Stimulated activated naive CD8-positive, alpha-beta T cell treated with anti-CD3 and anti-CD28 coated beads, Interleukin-15, amount 100 ng/mL, for 72 hours (primary cell): ENCODE data around the gene PCDH1.
"Not testable (repeated sequence)": the region's sequence is repeated elsewhere in the genome, so short reads cannot be mapped to it uniquely, and the experiment has no call there.

ENCODE experiments used
- ATAC-seq: fragments of 150-1000 bp; cut with Tn5 transposase; 2 replicates; pipeline ENCODE4 v1.10.0; 2021; ENCODE audit warnings: mild to moderate bottlenecking, moderate library complexity
- DNase-seq, 2 donors: peaks; one replicate each; pipeline ENCODE4 v3.0.0; 2021 to 2022
- H3K27ac Mint-ChIP-seq, 2 donors: one replicate each; pipeline ENCODE4 v1.8.0; 2022; ENCODE audit warnings: mild to moderate bottlenecking in 2 of 2, mixed read lengths in 2 of 2, moderate library complexity in 2 of 2
- H3K27me3 Mint-ChIP-seq: one replicate; pipeline ENCODE4 v1.8.0; 2022; ENCODE audit warnings: mixed read lengths
- H3K4me1 Mint-ChIP-seq: one replicate; pipeline ENCODE4 v1.8.0; 2022; ENCODE audit warnings: mild to moderate bottlenecking, mixed read lengths
- H3K4me3 Mint-ChIP-seq, 2 donors: one replicate each; pipeline ENCODE4 v1.8.0; 2022; ENCODE audit warnings: mild to moderate bottlenecking in 2 of 2, mixed read lengths in 2 of 2, moderate library complexity in 1 of 2
- H3K9me3 Mint-ChIP-seq, 2 donors: one replicate each; pipeline ENCODE4 v1.8.0; 2022; ENCODE audit warnings: mixed read lengths in 2 of 2

Gene PCDH1

GRCh38 chr5:141908796-141909195 lies 30.6 kb upstream of the PCDH1 start:
- Mint-ChIP-seq H3K4me3 (no peak overlapping the region), H3K9me3 (no peaks in the 10 kb centered on the region), H3K27me3 (peaks cover 22% of the 10 kb centered on the region), H3K4me1 (peaks cover 8% of the 10 kb centered on the region), H3K27ac (no peak overlapping the region)
- DNase-seq (no peak), ATAC-seq (no peak)

GRCh38 chr5:141906972-141907371 lies 28.8 kb upstream of the PCDH1 start:
- DNase-seq, result no peak
- no peak overlapping the region for H3K27ac Mint-ChIP-seq

GRCh38 chr5:141906517-141906916 lies 28.3 kb upstream of the PCDH1 start:
- no peaks in the 10 kb centered on the region for H3K9me3 Mint-ChIP-seq
- no peak for DNase-seq
- no peak overlapping the region for H3K4me3 Mint-ChIP-seq
- H3K27ac Mint-ChIP-seq, result peak overlapping the region in 1 of 2 donors; percentile 10
- no peak for ATAC-seq
- peaks cover 28% of the 10 kb centered on the region for H3K27me3 Mint-ChIP-seq
- H3K4me1 Mint-ChIP-seq, result no peaks in the 10 kb centered on the region

More at GRCh38 chr5:141906972-141907371, 28.8 kb upstream of the PCDH1 start:
- peaks cover 24% of the 10 kb centered on the region for H3K27me3 Mint-ChIP-seq
- no peaks in the 10 kb centered on the region for H3K4me1 Mint-ChIP-seq
- no peak overlapping the region for H3K4me3 Mint-ChIP-seq
- H3K9me3 Mint-ChIP-seq, result no peaks in the 10 kb centered on the region
- no peak for ATAC-seq

GRCh38 chr5:141904551-141904950 lies 26.3 kb upstream of the PCDH1 start:
- no peak overlapping the region for H3K27ac Mint-ChIP-seq
- no peaks in the 10 kb centered on the region for H3K4me1 Mint-ChIP-seq

GRCh38 chr5:141903261-141903660 lies 25.1 kb upstream of the PCDH1 start:
- H3K4me1 Mint-ChIP-seq, result no peaks in the 10 kb centered on the region
- H3K27ac Mint-ChIP-seq, result peak overlapping the region in 1 of 2 donors; percentile 49
- ATAC-seq (no peak), DNase-seq (no peak)
- peaks cover 29% of the 10 kb centered on the region for H3K27me3 Mint-ChIP-seq
- no peaks in the 10 kb centered on the region for H3K9me3 Mint-ChIP-seq
- H3K4me3 Mint-ChIP-seq, result no peak overlapping the region

More at GRCh38 chr5:141904551-141904950, 26.3 kb upstream of the PCDH1 start:
- Mint-ChIP-seq H3K9me3 (no peaks in the 10 kb centered on the region), H3K4me3 (no peak overlapping the region), H3K27me3 (peaks cover 29% of the 10 kb centered on the region)
- ATAC-seq (no peak), DNase-seq (no peak)

DNA sequence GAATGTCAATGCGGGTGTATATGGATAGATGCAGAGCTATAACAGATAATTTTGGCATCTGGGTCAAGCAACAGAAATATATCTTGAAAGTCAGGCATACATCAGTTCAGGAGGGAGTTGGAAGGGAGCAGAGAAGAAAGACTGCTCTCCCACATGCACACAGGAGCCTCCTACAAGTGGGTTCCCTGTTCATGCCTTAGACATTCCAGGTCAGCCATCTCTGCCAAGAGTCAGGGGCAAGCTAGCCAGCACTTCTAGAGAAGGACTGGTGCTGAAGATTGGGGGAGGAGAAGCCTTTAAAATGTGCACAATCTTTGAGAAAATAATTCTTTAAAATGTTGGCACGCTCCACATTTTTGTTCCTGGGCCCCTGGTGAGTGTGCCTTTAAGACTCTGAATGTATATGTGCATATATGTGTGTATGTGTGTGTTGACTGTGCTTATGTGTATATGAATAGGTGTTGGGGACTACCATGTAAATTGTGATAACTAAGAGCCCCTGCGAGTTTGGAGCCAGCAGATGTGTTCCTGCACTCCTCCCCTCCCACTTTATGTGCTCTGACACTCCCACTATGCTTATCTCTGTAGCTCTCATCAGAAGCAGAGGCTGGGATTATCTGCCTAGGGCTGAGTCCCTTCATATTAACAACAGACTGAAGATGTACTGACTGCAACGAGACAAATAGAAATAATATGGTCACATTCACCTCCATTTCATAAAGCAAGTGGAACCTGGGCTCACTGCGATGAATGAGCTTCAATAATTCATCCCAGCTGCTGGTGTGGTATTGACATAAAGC lies 24.0 kb upstream of the PCDH1 start:
- ATAC-seq (no peak), DNase-seq (no peak)
- H3K9me3 Mint-ChIP-seq, result no peaks in the 10 kb centered on the region
- no peak overlapping the region for H3K4me3 Mint-ChIP-seq
- no peaks in the 10 kb centered on the region for H3K4me1 Mint-ChIP-seq
- no peak overlapping the region for H3K27ac Mint-ChIP-seq
- H3K27me3 Mint-ChIP-seq, result peaks cover 29% of the 10 kb centered on the region

- Mint-ChIP-seq H3K27ac (no peak overlapping the region), H3K4me1 (no peaks in the 10 kb centered on the region), H3K9me3 (no peaks in the 10 kb centered on the region), H3K27me3 (peaks cover 21% of the 10 kb centered on the region), H3K4me3 (no peak overlapping the region)
- DNase-seq (no peak), ATAC-seq (no peak)
These were observed 20.3 kb upstream of the PCDH1 start for GRCh38 chr5:141898448-141899049.

GRCh38 chr5:141897425-141897824 lies 19.2 kb upstream of the PCDH1 start:
- no peaks in the 10 kb centered on the region for H3K9me3 Mint-ChIP-seq
- DNase-seq, result no peak

DNA sequence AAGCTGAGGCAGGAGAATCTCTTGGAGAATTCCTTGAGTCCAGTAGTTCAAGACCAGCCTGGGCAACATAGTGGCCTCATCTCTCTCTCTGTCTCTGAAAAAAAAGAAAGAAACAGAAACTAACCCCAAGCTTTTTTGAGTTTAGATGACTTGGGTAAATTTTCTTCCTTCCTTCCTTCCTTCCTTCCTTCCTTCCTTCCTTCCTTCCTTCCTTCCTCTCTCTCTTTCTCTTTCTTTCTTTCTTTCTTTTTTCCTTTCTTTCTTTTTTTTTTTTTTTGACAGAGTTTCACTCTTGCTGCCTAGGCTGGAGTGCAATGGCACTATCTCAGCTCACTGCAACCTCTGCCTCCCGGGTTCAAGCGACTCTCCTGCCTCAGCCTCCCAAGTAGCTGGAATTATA lies 12.2 kb upstream of the PCDH1 start:
- DNase-seq, result not testable (repeated sequence)

More at GRCh38 chr5:141897425-141897824, 19.2 kb upstream of the PCDH1 start:
- Mint-ChIP-seq H3K27me3 (peaks cover 10% of the 10 kb centered on the region), H3K4me3 (no peak overlapping the region), H3K4me1 (no peaks in the 10 kb centered on the region), H3K27ac (no peak overlapping the region)
- no peak for ATAC-seq

GRCh38 chr5:141889282-141889871 lies 11.2 kb upstream of the PCDH1 start:
- Mint-ChIP-seq H3K4me1 (no peaks in the 10 kb centered on the region), H3K4me3 (no peak overlapping the region), H3K27me3 (peaks cover 30% of the 10 kb centered on the region), H3K27ac (peak overlapping the region in 1 of 2 donors; percentile 14), H3K9me3 (no peaks in the 10 kb centered on the region)
- ATAC-seq (no peak), DNase-seq (no peak)

More for the DNA sequence above, 12.2 kb upstream of the PCDH1 start:
- not testable (repeated sequence) for H3K27ac Mint-ChIP-seq, H3K9me3 Mint-ChIP-seq, H3K4me3 Mint-ChIP-seq, ATAC-seq, H3K4me1 Mint-ChIP-seq
- H3K27me3 Mint-ChIP-seq, result peaks cover 19% of the 10 kb centered on the region

DNA sequence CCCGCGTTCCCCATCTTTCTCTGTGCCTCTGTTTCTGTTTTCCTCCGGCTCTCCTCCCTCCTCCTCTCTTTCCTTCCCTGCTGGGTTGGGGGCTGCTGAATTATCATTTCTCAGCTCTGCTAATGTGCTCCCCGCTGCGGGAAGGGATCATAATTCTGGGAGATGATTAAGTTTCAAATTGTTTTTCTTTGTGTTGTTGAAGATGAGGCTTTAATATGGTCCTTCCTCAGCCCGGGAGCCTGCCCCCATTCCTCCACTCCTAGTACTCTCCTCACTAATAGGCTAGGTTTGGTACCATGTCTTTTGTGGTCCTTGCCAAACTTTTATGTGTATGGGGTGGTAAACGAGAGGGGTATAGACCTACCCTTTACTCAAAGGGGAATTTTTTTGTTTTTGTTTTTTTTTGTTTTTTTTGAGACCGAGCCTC lies 5.7 kb upstream of the PCDH1 start:
- H3K27me3 Mint-ChIP-seq, result peaks cover 78% of the 10 kb centered on the region
- no peak overlapping the region for H3K4me3 Mint-ChIP-seq
- ATAC-seq (no peak), DNase-seq (no peak)
- no peak overlapping the region for H3K27ac Mint-ChIP-seq
- H3K9me3 Mint-ChIP-seq, result no peaks in the 10 kb centered on the region
- peaks cover 18% of the 10 kb centered on the region for H3K4me1 Mint-ChIP-seq

- ATAC-seq (no peak), DNase-seq (peak in 1 of 2 donors; percentile 16)
- Mint-ChIP-seq H3K27me3 (peaks cover 83% of the 10 kb centered on the region), H3K4me1 (peaks cover 24% of the 10 kb centered on the region), H3K9me3 (no peaks in the 10 kb centered on the region), H3K27ac (no peak overlapping the region), H3K4me3 (no peak overlapping the region)
These were observed 5.1 kb upstream of the PCDH1 start for GRCh38 chr5:141883184-141883891.

GRCh38 chr5:141882594-141883183 lies 4.5 kb upstream of the PCDH1 start:
- peaks cover 90% of the 10 kb centered on the region for H3K27me3 Mint-ChIP-seq
- no peak overlapping the region for H3K4me3 Mint-ChIP-seq
- no peak overlapping the region for H3K27ac Mint-ChIP-seq
- no peaks in the 10 kb centered on the region for H3K9me3 Mint-ChIP-seq
- ATAC-seq (no peak), DNase-seq (no peak)
- H3K4me1 Mint-ChIP-seq, result peaks cover 27% of the 10 kb centered on the region

DNA sequence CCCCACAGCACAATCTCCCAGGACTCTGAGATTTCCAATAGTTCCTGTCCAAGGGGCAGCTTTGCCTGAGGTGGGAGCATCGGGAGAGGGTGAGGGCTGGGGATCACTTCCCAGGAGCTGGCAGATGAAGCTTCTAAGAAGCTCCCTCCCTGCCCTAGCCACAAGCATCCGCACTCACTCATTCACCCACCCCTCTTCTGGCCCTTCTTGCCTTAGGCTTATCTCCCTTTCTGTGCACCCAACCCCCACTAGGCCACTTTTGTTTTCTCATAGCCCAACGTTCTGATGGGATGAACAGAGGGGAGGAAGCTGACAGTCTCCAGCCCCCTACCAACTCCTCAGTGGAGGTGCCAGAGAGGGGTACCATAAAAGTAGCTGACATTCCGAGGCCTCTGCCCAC lies 3.7 kb upstream of the PCDH1 start:
- Mint-ChIP-seq H3K27ac (no peak overlapping the region), H3K9me3 (no peaks in the 10 kb centered on the region), H3K27me3 (peaks cover 97% of the 10 kb centered on the region), H3K4me1 (peaks cover 35% of the 10 kb centered on the region), H3K4me3 (no peak overlapping the region)
- DNase-seq, result no peak
- ATAC-seq, result no peak
